ENCODE data around the gene GOLGA8S.

DNA sequence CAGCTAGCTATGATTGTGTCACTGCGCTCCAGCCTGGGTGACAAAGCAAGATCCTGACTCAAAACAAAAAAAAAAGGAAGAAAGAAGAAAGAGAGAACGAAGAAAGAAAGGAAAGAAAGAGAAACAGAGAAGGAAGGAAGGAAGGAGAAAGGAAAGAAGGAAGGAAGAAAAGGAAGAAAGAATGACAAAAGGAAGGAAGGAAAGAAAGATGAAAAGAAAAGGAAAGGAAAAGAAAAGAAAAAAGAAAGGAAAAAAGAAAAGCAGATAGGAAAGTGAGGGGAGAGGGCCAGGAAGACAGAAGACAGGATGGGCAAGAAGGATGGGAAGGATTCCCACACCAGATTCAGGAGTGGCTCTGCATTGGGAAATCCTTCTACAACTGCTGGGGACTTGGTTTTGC is 47.6 kb downstream of the GOLGA8S start:
- TF ChIP-seq, protein P1, sequence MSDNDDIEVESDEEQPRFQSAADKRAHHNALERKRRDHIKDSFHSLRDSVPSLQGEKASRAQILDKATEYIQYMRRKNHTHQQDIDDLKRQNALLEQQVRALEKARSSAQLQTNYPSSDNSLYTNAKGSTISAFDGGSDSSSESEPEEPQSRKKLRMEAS (IDR thresholded peaks at IDR 0.05): no peak
- no peak for TF ChIP-seq FOXM1 (IDR thresholded peaks at IDR 0.05; ENCODE audit: borderline replicate concordance, low read depth)
- TF ChIP-seq, protein P2, sequence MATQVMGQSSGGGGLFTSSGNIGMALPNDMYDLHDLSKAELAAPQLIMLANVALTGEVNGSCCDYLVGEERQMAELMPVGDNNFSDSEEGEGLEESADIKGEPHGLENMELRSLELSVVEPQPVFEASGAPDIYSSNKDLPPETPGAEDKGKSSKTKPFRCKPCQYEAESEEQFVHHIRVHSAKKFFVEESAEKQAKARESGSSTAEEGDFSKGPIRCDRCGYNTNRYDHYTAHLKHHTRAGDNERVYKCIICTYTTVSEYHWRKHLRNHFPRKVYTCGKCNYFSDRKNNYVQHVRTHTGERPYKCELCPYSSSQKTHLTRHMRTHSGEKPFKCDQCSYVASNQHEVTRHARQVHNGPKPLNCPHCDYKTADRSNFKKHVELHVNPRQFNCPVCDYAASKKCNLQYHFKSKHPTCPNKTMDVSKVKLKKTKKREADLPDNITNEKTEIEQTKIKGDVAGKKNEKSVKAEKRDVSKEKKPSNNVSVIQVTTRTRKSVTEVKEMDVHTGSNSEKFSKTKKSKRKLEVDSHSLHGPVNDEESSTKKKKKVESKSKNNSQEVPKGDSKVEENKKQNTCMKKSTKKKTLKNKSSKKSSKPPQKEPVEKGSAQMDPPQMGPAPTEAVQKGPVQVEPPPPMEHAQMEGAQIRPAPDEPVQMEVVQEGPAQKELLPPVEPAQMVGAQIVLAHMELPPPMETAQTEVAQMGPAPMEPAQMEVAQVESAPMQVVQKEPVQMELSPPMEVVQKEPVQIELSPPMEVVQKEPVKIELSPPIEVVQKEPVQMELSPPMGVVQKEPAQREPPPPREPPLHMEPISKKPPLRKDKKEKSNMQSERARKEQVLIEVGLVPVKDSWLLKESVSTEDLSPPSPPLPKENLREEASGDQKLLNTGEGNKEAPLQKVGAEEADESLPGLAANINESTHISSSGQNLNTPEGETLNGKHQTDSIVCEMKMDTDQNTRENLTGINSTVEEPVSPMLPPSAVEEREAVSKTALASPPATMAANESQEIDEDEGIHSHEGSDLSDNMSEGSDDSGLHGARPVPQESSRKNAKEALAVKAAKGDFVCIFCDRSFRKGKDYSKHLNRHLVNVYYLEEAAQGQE (IDR thresholded peaks at IDR 0.05; ENCODE audit: low read depth): no peak
- TF ChIP-seq EGR1 (IDR thresholded peaks at IDR 0.05): no peak
- no peak for TF ChIP-seq RAD21 (IDR thresholded peaks at IDR 0.05; ENCODE audit: low read depth)
- TF ChIP-seq CREB1 (IDR thresholded peaks at IDR 0.05; ENCODE audit: low read depth): no peak
- TF ChIP-seq TAF1 (IDR thresholded peaks at IDR 0.05; ENCODE audit: low read depth): no peak
- TF ChIP-seq YY1 (IDR thresholded peaks at IDR 0.05; ENCODE audit: low read depth): no peak

Measured in Ishikawa (cell line).